Astrocyte (in vitro differentiated cells and primary cell): ENCODE data around the gene KRT75. TPM values are rescaled to one million over a fixed set of nuclear protein-coding genes. Genes with fewer than 3 reads are reported as not detected.
A peak's percentile ranks its signal among the peaks of the same experiment; 100 is the strongest.

Source experiments
- DNase-seq: peaks from one replicate; pipeline ENCODE4 v3.0.0-alpha.2; 2010; ENCODE audit warnings: low read depth
- FAIRE-seq: peaks from 2 replicates; lab custom pipeline; 2011; peaks lifted over from hg19 to GRCh38; lab: Jason Lieb, UNC
- H2AFZ ChIP-seq: 2 replicates; pipeline ENCODE4 v1.6.0; 2012; ENCODE audit warnings: low read depth, low read length, inconsistent platforms
- H3K27ac ChIP-seq: 2 replicates; pipeline ENCODE4 v1.5.1; 2011; ENCODE audit warnings: low read depth, low read length, inconsistent platforms
- H3K27me3 ChIP-seq: 2 replicates; pipeline ENCODE4 v1.6.0; 2011; ENCODE audit warnings: low read length, inconsistent platforms; ENCODE audit not compliant: insufficient read depth
- H3K36me3 ChIP-seq: 2 replicates; pipeline ENCODE4 v1.5.1; 2011; ENCODE audit warnings: low read length, inconsistent platforms; ENCODE audit not compliant: insufficient read depth
- H3K4me1 ChIP-seq: 2 replicates; pipeline ENCODE4 v1.5.1; 2011; ENCODE audit warnings: low read length, inconsistent platforms; ENCODE audit not compliant: insufficient read depth
- H3K4me2 ChIP-seq: 2 replicates; pipeline ENCODE4 v1.6.0; 2012; ENCODE audit warnings: low read length, inconsistent platforms
- H3K4me3 ChIP-seq: 2 replicates; pipeline ENCODE4 v1.5.1; 2011; ENCODE audit warnings: low read depth, mild to moderate bottlenecking, low read length, inconsistent platforms; ENCODE audit not compliant: insufficient read depth
- H3K79me2 ChIP-seq: 2 replicates; pipeline ENCODE4 v1.6.0; 2012; ENCODE audit warnings: mild to moderate bottlenecking, low read length, inconsistent platforms; ENCODE audit not compliant: insufficient read depth
- H3K9ac ChIP-seq: 2 replicates; pipeline ENCODE4 v1.6.0; 2012; ENCODE audit warnings: mild to moderate bottlenecking, low read length, inconsistent platforms
- H3K9me3 ChIP-seq: 2 replicates; pipeline ENCODE4 v1.5.1; 2012; ENCODE audit warnings: low read depth, mild to moderate bottlenecking, low read length, inconsistent platforms; ENCODE audit not compliant: insufficient read depth
- H4K20me1 ChIP-seq: 2 replicates; pipeline ENCODE4 v1.6.0; 2012; ENCODE audit warnings: low read length, inconsistent platforms; ENCODE audit not compliant: insufficient read depth
- H3K27ac Mint-ChIP-seq: one replicate; pipeline ENCODE4 v1.8.0; 2021; ENCODE audit warnings: mild to moderate bottlenecking, mixed read lengths; ENCODE audit not compliant: unreplicated experiment
- H3K27me3 Mint-ChIP-seq: one replicate; pipeline ENCODE4 v1.8.0; 2021; ENCODE audit warnings: low read depth, mixed read lengths; ENCODE audit not compliant: unreplicated experiment
- H3K36me3 Mint-ChIP-seq: one replicate; pipeline ENCODE4 v1.8.0; 2021; ENCODE audit warnings: low read depth, mixed read lengths; ENCODE audit not compliant: unreplicated experiment
- H3K4me1 Mint-ChIP-seq: one replicate; pipeline ENCODE4 v1.8.0; 2021; ENCODE audit warnings: low read depth, mixed read lengths; ENCODE audit not compliant: unreplicated experiment
- H3K4me3 Mint-ChIP-seq: one replicate; pipeline ENCODE4 v1.8.0; 2021; ENCODE audit warnings: mild to moderate bottlenecking, moderate library complexity, mixed read lengths; ENCODE audit not compliant: unreplicated experiment
- H3K9me3 Mint-ChIP-seq: one replicate; pipeline ENCODE4 v1.8.0; 2021; ENCODE audit warnings: mild to moderate bottlenecking, mixed read lengths; ENCODE audit not compliant: unreplicated experiment
- CTCF ChIP-seq: IDR thresholded peaks from 2 replicates; pipeline ENCODE4 v1.5.1; 2011; ENCODE audit warnings: low read depth, mild to moderate bottlenecking, inconsistent platforms, low read length, moderate library complexity; ENCODE audit not compliant: insufficient read depth
- EZH2 ChIP-seq: IDR thresholded peaks from 2 replicates; pipeline ENCODE4 v1.6.1; 2012; ENCODE audit warnings: mild to moderate bottlenecking, low read length, inconsistent platforms; ENCODE audit not compliant: insufficient read depth
- total RNA-seq: library from RNA; stranded (reverse); gene quantifications from 2 replicates; pipeline ENCODE4 v1.2.1, GENCODE V29; 2021

Gene KRT75
- total RNA-seq, 1 donor from 2014 or later = not detected

DNA sequence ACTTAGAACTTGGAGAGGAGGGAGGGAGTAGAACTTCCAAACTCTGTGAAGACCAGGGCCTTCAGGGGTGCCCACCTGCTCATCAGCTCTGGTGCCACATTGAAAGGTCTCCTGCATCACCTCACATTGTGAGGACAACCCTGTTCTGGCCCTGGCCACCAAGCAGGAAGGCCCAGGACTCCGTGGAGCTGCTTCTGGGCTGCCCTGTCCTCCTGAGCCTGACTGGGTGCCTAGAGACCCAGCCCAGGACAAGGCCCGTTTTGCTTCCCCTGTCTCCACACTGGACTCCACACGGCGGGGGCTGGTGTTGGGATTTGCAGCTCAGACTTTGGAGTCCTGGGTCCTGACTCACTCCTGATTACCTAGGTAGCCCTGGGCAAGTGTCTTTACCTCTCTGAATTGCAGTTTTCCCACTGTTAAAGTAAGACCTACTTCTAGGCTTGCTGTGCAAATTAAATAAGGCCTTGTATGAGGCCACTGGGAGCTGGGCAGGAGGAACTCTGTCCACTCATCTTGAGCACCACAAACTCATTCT is 15.5 kb downstream of the KRT75 start:
- Histone ChIP-seq H3K79me2 (no peaks in the 10 kb centered on the region), H3K4me2 (no peak overlapping the region), H3K4me3 (no peak overlapping the region), H3K9me3 (no peaks in the 10 kb centered on the region), H3K27me3 (peaks cover 3% of the 10 kb centered on the region), H3K9ac (no peak overlapping the region), H2AFZ (no peak overlapping the region), H4K20me1 (no peaks in the 10 kb centered on the region), H3K27ac (no peak overlapping the region), H3K36me3 (no peaks in the 10 kb centered on the region), H3K4me1 (peaks cover 9% of the 10 kb centered on the region)
- FAIRE-seq (no peak), DNase-seq (no peak)
- H3K4me3 Mint-ChIP-seq = no peak overlapping the region
- TF ChIP-seq EZH2 = no peak
- TF ChIP-seq CTCF = no peak
- no peak overlapping the region for H3K27ac Mint-ChIP-seq
- peaks cover 7% of the 10 kb centered on the region for H3K27me3 Mint-ChIP-seq
- no peaks in the 10 kb centered on the region for H3K9me3 Mint-ChIP-seq
- peaks cover 28% of the 10 kb centered on the region for H3K4me1 Mint-ChIP-seq
- H3K36me3 Mint-ChIP-seq = no peaks in the 10 kb centered on the region

GRCh38 chr12:52417740-52418139 is 16.4 kb downstream of the KRT75 start:
- H3K9me3 ChIP-seq = no peaks in the 10 kb centered on the region
- TF ChIP-seq CTCF = no peak
- no peak for TF ChIP-seq EZH2
- H3K4me1 ChIP-seq = peaks cover 9% of the 10 kb centered on the region
- no peaks in the 10 kb centered on the region for H3K36me3 Mint-ChIP-seq
- H3K4me1 Mint-ChIP-seq = peaks cover 32% of the 10 kb centered on the region
- no peaks in the 10 kb centered on the region for H3K79me2 ChIP-seq
- H3K27me3 ChIP-seq = no peaks in the 10 kb centered on the region
- peak overlapping the region; percentile 58 for H3K27ac Mint-ChIP-seq
- no peak overlapping the region for H2AFZ ChIP-seq
- no peak overlapping the region for H3K4me3 ChIP-seq
- no peaks in the 10 kb centered on the region for H4K20me1 ChIP-seq
- no peak overlapping the region for H3K9ac ChIP-seq
- H3K9me3 Mint-ChIP-seq = no peaks in the 10 kb centered on the region
- DNase-seq = no peak
- H3K27me3 Mint-ChIP-seq = peaks cover 12% of the 10 kb centered on the region
- H3K4me3 Mint-ChIP-seq = no peak overlapping the region
- no peak overlapping the region for H3K4me2 ChIP-seq
- no peak for FAIRE-seq
- H3K36me3 ChIP-seq = no peaks in the 10 kb centered on the region
- no peak overlapping the region for H3K27ac ChIP-seq

DNA sequence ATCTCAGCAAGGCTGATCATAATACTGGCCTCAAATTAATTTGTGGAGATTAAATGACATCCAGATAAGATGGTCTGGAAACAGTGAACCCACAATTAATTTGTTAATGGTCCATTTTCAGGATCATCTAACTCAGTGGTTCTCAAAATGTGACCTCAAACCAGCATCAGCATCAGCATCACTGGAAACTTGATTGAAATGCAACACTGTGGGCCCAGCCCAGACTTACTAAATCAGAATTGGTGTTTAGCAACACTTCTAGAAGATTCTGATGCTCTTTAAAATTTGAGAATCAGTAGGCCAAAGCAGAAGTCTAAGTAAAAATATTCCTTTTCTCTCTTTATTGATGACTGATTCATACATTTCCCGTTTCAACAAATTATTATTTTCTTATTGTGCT is 17.4 kb downstream of the KRT75 start:
- no peak for FAIRE-seq
- no peaks in the 10 kb centered on the region for H3K36me3 ChIP-seq
- H3K4me2 ChIP-seq = no peak overlapping the region
- H3K4me1 ChIP-seq = peaks cover 9% of the 10 kb centered on the region
- H3K79me2 ChIP-seq = no peaks in the 10 kb centered on the region
- peak overlapping the region; percentile 58 for H3K27ac Mint-ChIP-seq
- H3K4me3 Mint-ChIP-seq = no peak overlapping the region
- no peak overlapping the region for H3K4me3 ChIP-seq
- no peaks in the 10 kb centered on the region for H3K27me3 ChIP-seq
- no peak for DNase-seq
- no peak overlapping the region for H3K27ac ChIP-seq
- H3K9ac ChIP-seq = no peak overlapping the region
- H3K9me3 Mint-ChIP-seq = no peaks in the 10 kb centered on the region
- no peak overlapping the region for H2AFZ ChIP-seq
- no peaks in the 10 kb centered on the region for H4K20me1 ChIP-seq
- TF ChIP-seq EZH2 = no peak
- no peak for TF ChIP-seq CTCF
- H3K9me3 ChIP-seq = no peaks in the 10 kb centered on the region
- H3K36me3 Mint-ChIP-seq = no peaks in the 10 kb centered on the region
- H3K27me3 Mint-ChIP-seq = peaks cover 16% of the 10 kb centered on the region
- peaks cover 32% of the 10 kb centered on the region for H3K4me1 Mint-ChIP-seq
